ENCODE data around the gene MARK1.

The MARK1 gene

DNA sequence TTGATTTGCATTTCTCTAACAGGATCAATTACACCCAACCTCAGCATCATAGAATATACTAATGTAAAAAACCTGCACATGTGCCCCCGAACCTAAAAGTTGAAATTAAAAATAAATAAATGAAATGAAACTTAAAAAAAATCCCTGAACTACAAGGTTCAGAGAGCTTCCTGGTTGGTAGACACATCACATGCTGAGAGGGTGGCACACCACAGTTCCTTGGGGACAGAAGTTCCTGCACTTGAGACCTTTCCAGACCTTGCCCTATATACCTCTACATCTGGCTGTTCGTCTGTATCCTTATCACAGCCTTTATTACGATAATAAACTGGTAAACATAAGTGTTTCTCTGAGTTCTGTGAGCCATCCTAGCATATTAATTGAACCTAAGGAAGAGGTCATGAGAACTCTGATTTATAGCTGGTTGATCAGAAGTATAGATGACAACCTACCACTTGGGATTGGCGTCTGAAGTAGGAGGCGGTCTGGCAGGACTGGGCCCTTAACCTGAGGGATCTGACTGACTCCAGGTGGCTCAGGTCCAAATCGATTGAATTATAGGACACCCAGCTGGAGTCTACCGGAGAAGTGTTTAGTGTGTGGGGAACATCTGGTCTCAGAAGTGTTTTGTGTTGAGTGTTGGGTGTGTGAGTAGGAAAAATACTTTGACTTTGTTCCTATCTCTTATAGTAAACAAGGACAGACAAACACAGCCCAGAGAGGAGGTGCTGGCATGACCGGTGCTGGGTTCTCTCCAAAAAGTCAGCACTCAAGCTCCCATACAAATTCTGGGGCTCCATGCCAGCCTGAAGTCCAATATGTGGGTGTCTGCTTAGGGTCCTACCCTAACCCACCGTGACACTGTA is 181.2 kb downstream of the MARK1 start:
- DNase-seq (ENCODE audit: low spot score) (no peak), FAIRE-seq (no peak)

DNA sequence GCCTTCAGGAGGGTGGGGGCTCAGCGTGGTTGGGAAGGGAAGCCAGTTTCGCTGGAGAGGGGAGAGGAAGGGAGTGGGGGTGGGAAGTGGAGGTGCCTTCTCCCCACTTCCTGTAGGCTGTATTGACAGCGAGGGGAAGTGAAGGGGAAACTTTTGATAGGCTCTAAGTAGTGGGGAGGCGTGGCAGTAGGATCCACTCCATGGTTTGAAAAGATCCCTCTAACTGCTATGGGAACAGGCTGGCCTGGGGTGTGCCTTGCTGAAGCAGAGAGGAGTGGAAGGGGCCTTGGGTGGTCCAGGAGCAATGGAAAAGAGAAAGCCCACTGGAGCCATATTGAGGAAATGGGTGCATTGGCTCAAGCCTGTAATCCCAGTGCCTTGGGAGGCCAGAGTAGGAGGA is 182.4 kb downstream of the MARK1 start:
- DNase-seq (ENCODE audit: low spot score) (no peak), FAIRE-seq (no peak)

- no peak for FAIRE-seq
These were observed 183.3 kb downstream of the MARK1 start for GRCh38 chr1:220711056-220711809.

More at GRCh38 chr1:220711056-220711809, 183.3 kb downstream of the MARK1 start:
- DNase-seq (ENCODE audit: low spot score) = no peak

All from RCC 7860 (cell line).